Osteocyte (in vitro differentiated cells): Measurements from ENCODE around the gene CAV3. TPM values are rescaled to one million over a fixed set of nuclear protein-coding genes. Genes with fewer than 3 reads are reported as not detected.
A peak's percentile ranks its signal among the peaks of the same experiment; 100 is the strongest.

Source experiments
- DNase-seq: peaks from one replicate; pipeline ENCODE4 v3.0.0; 2021; ENCODE audit warnings: mixed read lengths; ENCODE audit not compliant: unreplicated experiment; ENCODE audit errors: extremely low spot score
- H3K27ac Mint-ChIP-seq: one replicate; pipeline ENCODE4 v1.8.0; 2021; ENCODE audit warnings: mild to moderate bottlenecking, mixed read lengths; ENCODE audit not compliant: unreplicated experiment
- H3K27me3 Mint-ChIP-seq: one replicate; pipeline ENCODE4 v1.8.0; 2021; ENCODE audit warnings: mixed read lengths; ENCODE audit not compliant: unreplicated experiment
- H3K36me3 Mint-ChIP-seq: one replicate; pipeline ENCODE4 v1.8.0; 2021; ENCODE audit warnings: mixed read lengths; ENCODE audit not compliant: unreplicated experiment
- H3K4me1 Mint-ChIP-seq: one replicate; pipeline ENCODE4 v1.8.0; 2021; ENCODE audit warnings: mixed read lengths; ENCODE audit not compliant: unreplicated experiment
- H3K4me3 Mint-ChIP-seq: one replicate; pipeline ENCODE4 v1.8.0; 2021; ENCODE audit warnings: mild to moderate bottlenecking, moderate library complexity, mixed read lengths; ENCODE audit not compliant: unreplicated experiment
- H3K9me3 Mint-ChIP-seq: one replicate; pipeline ENCODE4 v1.8.0; 2021; ENCODE audit warnings: mixed read lengths; ENCODE audit not compliant: unreplicated experiment
- CTCF ChIP-seq: fragments of 200-600 bp; sonication (generic); IDR thresholded peaks from 2 replicates; pipeline ENCODE4 v1.5.0; 2021; ENCODE audit warnings: antibody characterized with exemption, mild to moderate bottlenecking, moderate library complexity
- total RNA-seq: library from RNA; stranded (reverse); gene quantifications from 2 replicates; pipeline ENCODE4 v1.2.1, GENCODE V29; 2021

The CAV3 gene
- total RNA-seq, 1 donor from 2014 or later = not detected

DNA sequence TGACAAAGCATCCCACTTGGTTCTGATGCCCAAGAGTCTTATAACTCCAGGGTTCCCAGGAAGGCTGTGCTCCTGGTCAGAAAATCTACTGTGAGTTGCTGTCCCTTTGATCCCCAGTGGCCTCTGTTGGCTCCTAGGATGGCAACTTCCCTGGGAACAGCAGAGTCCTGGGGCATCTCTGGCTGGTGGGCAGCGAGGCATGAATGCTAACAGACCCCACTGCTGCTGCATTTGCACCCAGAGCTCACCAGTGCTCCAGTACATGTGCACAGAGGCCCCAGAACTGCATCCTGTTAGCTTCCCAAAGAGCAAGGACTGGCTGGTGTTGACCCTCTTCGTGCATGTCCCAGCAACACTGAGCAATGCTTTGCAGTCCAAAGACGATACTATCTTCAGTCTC is 15.7 kb downstream of the CAV3 start:
- H3K9me3 Mint-ChIP-seq = no peaks in the 10 kb centered on the region
- DNase-seq = no peak
- TF ChIP-seq CTCF = no peak
- H3K27ac Mint-ChIP-seq = no peak overlapping the region
- peaks cover 17% of the 10 kb centered on the region for H3K36me3 Mint-ChIP-seq
- H3K27me3 Mint-ChIP-seq = no peaks in the 10 kb centered on the region
- no peak overlapping the region for H3K4me3 Mint-ChIP-seq
- H3K4me1 Mint-ChIP-seq = no peaks in the 10 kb centered on the region

GRCh38 chr3:8752832-8753231 is 19.2 kb downstream of the CAV3 start:
- TF ChIP-seq CTCF = no peak
- Mint-ChIP-seq H3K4me3 (no peak overlapping the region), H3K9me3 (no peaks in the 10 kb centered on the region), H3K27ac (no peak overlapping the region), H3K4me1 (peaks cover 7% of the 10 kb centered on the region), H3K36me3 (peaks cover 17% of the 10 kb centered on the region), H3K27me3 (no peaks in the 10 kb centered on the region)
- DNase-seq = no peak

DNA sequence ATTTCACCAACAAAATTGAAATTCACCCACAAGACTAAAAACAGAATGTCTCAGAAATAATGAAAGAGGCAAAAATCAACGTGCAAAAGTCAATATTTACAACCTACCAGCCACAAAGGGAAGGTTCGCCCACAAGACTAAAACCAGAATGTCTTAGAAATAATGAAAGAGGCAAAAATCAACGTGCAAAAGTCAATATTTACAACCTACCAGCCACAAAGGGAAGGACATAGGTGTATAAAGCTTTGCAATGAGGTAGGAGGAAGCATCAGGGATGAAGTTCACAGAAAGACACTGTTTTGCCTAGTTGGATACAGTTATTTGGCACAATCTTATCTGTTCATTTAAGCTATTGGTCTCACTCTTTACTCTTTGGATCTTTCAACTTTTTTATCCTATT is 21.5 kb downstream of the CAV3 start:
- DNase-seq = no peak
- no peak for TF ChIP-seq CTCF
- Mint-ChIP-seq H3K27me3 (no peaks in the 10 kb centered on the region), H3K4me1 (peaks cover 11% of the 10 kb centered on the region), H3K4me3 (no peak overlapping the region), H3K27ac (no peak overlapping the region), H3K36me3 (peaks cover 17% of the 10 kb centered on the region), H3K9me3 (no peaks in the 10 kb centered on the region)

DNA sequence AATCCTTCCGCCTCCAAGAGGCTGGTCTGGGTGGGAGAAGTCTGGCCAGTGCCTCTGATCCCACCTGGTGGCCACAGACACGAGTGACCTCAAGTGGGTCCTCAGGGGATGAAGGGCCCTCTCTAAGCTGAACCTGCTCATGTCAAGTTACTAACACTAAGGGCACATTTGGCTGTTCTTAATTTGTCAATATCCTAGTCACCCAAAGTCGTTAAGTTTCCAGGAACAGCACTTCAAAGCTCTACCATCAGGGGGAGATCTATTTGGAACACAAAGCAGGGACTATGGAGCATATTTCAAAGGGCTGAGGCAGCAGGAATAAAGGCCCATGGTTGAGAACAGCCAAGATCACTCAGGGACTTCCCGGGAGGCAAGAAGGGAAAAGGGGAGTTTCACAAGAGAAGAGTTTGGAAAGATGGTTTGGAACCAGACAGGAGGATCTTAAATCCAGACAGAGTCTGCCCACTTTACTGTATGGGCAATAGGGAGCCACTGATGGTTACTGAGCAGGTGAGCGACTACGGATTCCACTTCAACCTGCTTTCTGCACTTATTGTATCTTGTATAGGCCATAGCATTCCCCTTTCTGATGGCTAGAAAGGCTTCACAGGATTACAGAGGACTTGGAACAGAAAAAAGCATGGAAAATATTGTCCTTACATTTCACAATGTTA is 22.1 kb downstream of the CAV3 start:
- Mint-ChIP-seq H3K27ac (no peak overlapping the region), H3K4me1 (peaks cover 11% of the 10 kb centered on the region), H3K27me3 (no peaks in the 10 kb centered on the region), H3K36me3 (peaks cover 17% of the 10 kb centered on the region), H3K9me3 (no peaks in the 10 kb centered on the region), H3K4me3 (no peak overlapping the region)
- peak; percentile 37 for TF ChIP-seq CTCF
- no peak for DNase-seq

GRCh38 chr3:8756671-8757070 is 23.1 kb downstream of the CAV3 start:
- Mint-ChIP-seq H3K36me3 (peaks cover 19% of the 10 kb centered on the region), H3K27ac (no peak overlapping the region), H3K4me1 (peaks cover 11% of the 10 kb centered on the region), H3K9me3 (no peaks in the 10 kb centered on the region), H3K27me3 (no peaks in the 10 kb centered on the region), H3K4me3 (no peak overlapping the region)
- TF ChIP-seq CTCF = no peak
- no peak for DNase-seq
